Osteocyte (in vitro differentiated cells): Measurements from ENCODE around the gene SLC6A6. TPM values are rescaled to one million over a fixed set of nuclear protein-coding genes. Genes with fewer than 3 reads are reported as not detected.
A peak's percentile ranks its signal among the peaks of the same experiment; 100 is the strongest.

Experiments used
- DNase-seq: peaks from one replicate; pipeline ENCODE4 v3.0.0; 2021; ENCODE audit warnings: mixed read lengths; ENCODE audit not compliant: unreplicated experiment; ENCODE audit errors: extremely low spot score
- H3K27ac Mint-ChIP-seq: one replicate; pipeline ENCODE4 v1.8.0; 2021; ENCODE audit warnings: mild to moderate bottlenecking, mixed read lengths; ENCODE audit not compliant: unreplicated experiment
- H3K27me3 Mint-ChIP-seq: one replicate; pipeline ENCODE4 v1.8.0; 2021; ENCODE audit warnings: mixed read lengths; ENCODE audit not compliant: unreplicated experiment
- H3K36me3 Mint-ChIP-seq: one replicate; pipeline ENCODE4 v1.8.0; 2021; ENCODE audit warnings: mixed read lengths; ENCODE audit not compliant: unreplicated experiment
- H3K4me1 Mint-ChIP-seq: one replicate; pipeline ENCODE4 v1.8.0; 2021; ENCODE audit warnings: mixed read lengths; ENCODE audit not compliant: unreplicated experiment
- H3K4me3 Mint-ChIP-seq: one replicate; pipeline ENCODE4 v1.8.0; 2021; ENCODE audit warnings: mild to moderate bottlenecking, moderate library complexity, mixed read lengths; ENCODE audit not compliant: unreplicated experiment
- H3K9me3 Mint-ChIP-seq: one replicate; pipeline ENCODE4 v1.8.0; 2021; ENCODE audit warnings: mixed read lengths; ENCODE audit not compliant: unreplicated experiment
- total RNA-seq: library from RNA; stranded (reverse); gene quantifications from 2 replicates; pipeline ENCODE4 v1.2.1, GENCODE V29; 2021
- TF ChIP-seq, protein P1 (sequence below): fragments of 200-600 bp; sonication (generic); IDR thresholded peaks from 2 replicates; pipeline ENCODE4 v1.5.0; 2021; ENCODE audit warnings: antibody characterized with exemption, mild to moderate bottlenecking, moderate library complexity

SLC6A6 gene
- total RNA-seq, 1 donor from 2014 or later, result 41.9 TPM

DNA sequence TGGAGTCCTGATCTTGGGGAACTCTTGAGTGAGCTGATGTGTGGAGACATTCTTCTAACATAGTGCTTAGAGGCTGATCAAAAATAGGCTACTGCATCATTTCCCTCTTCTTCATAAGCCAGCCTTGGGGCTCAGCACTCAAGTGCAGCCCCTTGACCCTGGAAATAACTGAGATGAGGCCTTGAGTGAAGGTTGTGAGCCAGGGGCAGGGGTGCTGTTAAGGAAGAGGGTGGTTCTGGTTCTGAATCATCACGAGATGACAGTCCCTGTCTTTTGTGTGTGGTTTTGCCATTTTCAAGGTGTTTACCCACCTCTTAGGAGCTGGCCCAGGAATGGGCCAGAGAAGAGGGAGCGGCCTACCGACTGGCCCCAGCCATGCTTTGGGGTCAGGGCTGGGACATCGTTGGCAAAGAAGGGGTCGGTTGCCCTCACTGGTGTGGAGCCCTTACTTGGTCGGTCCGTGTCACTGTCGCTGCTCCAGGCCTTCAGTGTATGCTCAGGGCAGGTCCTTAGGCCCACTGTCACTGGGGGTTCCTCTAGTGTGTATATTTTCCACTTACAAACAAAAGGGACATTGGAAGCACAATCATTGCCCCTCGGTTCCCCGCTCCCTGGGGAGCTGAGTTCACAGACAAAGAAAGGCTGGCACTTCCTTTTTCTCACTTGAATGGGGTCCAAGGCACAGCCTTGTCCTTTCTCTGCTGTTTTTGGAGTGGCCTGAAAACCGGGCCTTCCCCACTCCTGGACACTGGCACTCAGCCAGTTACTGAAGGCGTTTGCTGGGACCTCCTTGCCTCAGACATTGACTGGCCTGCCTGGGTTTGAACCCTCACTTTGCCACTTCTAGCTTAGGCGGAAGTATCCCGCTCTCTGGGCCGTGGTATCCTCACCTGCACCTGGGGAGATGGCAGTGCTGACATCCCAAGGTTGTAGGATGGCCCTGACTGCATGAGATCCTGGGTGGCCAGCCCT, 46.6 kb downstream of the SLC6A6 start:
- H3K27ac Mint-ChIP-seq, result no peak overlapping the region

GRCh38 chr3:14450506-14450905, 48.1 kb downstream of the SLC6A6 start:
- peaks cover 27% of the 10 kb centered on the region for H3K4me1 Mint-ChIP-seq
- no peak overlapping the region for H3K27ac Mint-ChIP-seq
- no peaks in the 10 kb centered on the region for H3K9me3 Mint-ChIP-seq
- peaks cover 47% of the 10 kb centered on the region for H3K36me3 Mint-ChIP-seq
- DNase-seq, result no peak
- no peak overlapping the region for H3K4me3 Mint-ChIP-seq
- H3K27me3 Mint-ChIP-seq, result no peaks in the 10 kb centered on the region
- TF ChIP-seq, protein P1, sequence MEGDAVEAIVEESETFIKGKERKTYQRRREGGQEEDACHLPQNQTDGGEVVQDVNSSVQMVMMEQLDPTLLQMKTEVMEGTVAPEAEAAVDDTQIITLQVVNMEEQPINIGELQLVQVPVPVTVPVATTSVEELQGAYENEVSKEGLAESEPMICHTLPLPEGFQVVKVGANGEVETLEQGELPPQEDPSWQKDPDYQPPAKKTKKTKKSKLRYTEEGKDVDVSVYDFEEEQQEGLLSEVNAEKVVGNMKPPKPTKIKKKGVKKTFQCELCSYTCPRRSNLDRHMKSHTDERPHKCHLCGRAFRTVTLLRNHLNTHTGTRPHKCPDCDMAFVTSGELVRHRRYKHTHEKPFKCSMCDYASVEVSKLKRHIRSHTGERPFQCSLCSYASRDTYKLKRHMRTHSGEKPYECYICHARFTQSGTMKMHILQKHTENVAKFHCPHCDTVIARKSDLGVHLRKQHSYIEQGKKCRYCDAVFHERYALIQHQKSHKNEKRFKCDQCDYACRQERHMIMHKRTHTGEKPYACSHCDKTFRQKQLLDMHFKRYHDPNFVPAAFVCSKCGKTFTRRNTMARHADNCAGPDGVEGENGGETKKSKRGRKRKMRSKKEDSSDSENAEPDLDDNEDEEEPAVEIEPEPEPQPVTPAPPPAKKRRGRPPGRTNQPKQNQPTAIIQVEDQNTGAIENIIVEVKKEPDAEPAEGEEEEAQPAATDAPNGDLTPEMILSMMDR, result no peak

More for the DNA sequence above, 46.6 kb downstream of the SLC6A6 start:
- Mint-ChIP-seq H3K27me3 (no peaks in the 10 kb centered on the region), H3K9me3 (no peaks in the 10 kb centered on the region), H3K4me3 (no peak overlapping the region), H3K4me1 (peaks cover 27% of the 10 kb centered on the region), H3K36me3 (peaks cover 44% of the 10 kb centered on the region)
- TF ChIP-seq, protein P1, result no peak
- DNase-seq, result no peak

DNA sequence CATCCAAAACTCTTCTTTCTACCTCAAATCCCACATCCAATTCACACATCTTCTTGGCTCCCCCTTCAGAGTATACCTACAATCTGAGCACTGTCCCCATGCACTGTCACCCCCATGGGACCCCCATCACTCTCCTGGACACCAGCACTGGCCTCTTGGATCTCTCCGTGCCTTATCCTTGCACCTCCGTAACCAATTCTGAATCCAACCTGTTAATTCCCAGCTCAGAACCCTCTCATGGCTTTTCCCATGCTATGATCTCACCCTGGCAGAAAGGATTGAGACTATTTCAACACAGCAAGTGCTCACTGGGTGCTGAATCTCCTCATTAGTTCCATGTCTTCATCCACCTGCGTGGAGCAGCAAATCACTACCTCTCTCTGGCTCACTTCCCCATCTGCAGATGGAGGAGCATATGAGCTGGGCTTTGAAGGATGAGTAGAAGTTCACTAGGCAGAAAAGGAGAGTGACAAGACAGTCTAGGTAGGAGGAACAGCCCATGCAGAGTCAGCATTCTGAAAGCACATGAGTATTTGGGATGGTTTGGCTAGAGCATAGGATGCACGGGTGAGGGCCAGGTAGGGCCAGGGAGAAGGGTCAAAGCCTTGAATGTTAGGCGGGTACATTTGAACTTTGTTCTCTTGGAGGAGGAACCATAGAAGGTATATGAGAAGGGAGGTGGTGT, 48.7 kb downstream of the SLC6A6 start:
- DNase-seq, result no peak
- Mint-ChIP-seq H3K9me3 (no peaks in the 10 kb centered on the region), H3K27ac (no peak overlapping the region), H3K27me3 (no peaks in the 10 kb centered on the region), H3K36me3 (peaks cover 47% of the 10 kb centered on the region), H3K4me1 (peaks cover 27% of the 10 kb centered on the region), H3K4me3 (no peak overlapping the region)
- TF ChIP-seq, protein P1, result no peak

GRCh38 chr3:14451844-14452739, 49.7 kb downstream of the SLC6A6 start:
- peak overlapping the region; percentile 14 for H3K4me3 Mint-ChIP-seq
- TF ChIP-seq, protein P1, result no peak
- no peaks in the 10 kb centered on the region for H3K9me3 Mint-ChIP-seq
- peak overlapping the region; percentile 89 for H3K27ac Mint-ChIP-seq
- peaks cover 27% of the 10 kb centered on the region for H3K4me1 Mint-ChIP-seq
- DNase-seq, result no peak
- no peaks in the 10 kb centered on the region for H3K27me3 Mint-ChIP-seq
- peaks cover 40% of the 10 kb centered on the region for H3K36me3 Mint-ChIP-seq
